Endothelial cell (in vitro differentiated cells): ENCODE measurements around the gene LARGE2. TPM values are rescaled to one million over a fixed set of nuclear protein-coding genes. Genes with fewer than 3 reads are reported as not detected.

Experiments used
- DNase-seq: peaks from one replicate; pipeline ENCODE4 v3.0.0; 2021; ENCODE audit warnings: low spot score
- H3K27ac Mint-ChIP-seq: one replicate; pipeline ENCODE4 v1.8.0; 2021; ENCODE audit warnings: mixed read lengths, inconsistent platforms; ENCODE audit not compliant: unreplicated experiment
- H3K27me3 Mint-ChIP-seq: one replicate; pipeline ENCODE4 v1.8.0; 2021; ENCODE audit warnings: mild to moderate bottlenecking, moderate library complexity, mixed read lengths, inconsistent platforms; ENCODE audit not compliant: unreplicated experiment
- H3K36me3 Mint-ChIP-seq: one replicate; pipeline ENCODE4 v1.8.0; 2021; ENCODE audit warnings: mild to moderate bottlenecking, low read depth, mixed read lengths, inconsistent platforms; ENCODE audit not compliant: unreplicated experiment
- H3K4me1 Mint-ChIP-seq: one replicate; pipeline ENCODE4 v1.8.0; 2021; ENCODE audit warnings: mild to moderate bottlenecking, mixed read lengths, inconsistent platforms; ENCODE audit not compliant: unreplicated experiment
- H3K4me3 Mint-ChIP-seq: one replicate; pipeline ENCODE4 v1.8.0; 2021; ENCODE audit warnings: mild to moderate bottlenecking, mixed read lengths, inconsistent platforms; ENCODE audit not compliant: unreplicated experiment
- H3K9me3 Mint-ChIP-seq: one replicate; pipeline ENCODE4 v1.8.0; 2021; ENCODE audit warnings: mixed read lengths, inconsistent platforms; ENCODE audit not compliant: unreplicated experiment
- CTCF ChIP-seq: fragments of 200-600 bp; sonication (generic); IDR thresholded peaks from one replicate; pipeline ENCODE4 v1.5.0; 2021; ENCODE audit warnings: antibody characterized with exemption; ENCODE audit not compliant: unreplicated experiment
- total RNA-seq: library from RNA; stranded (reverse); fragmentation: NEBNext Ultra II Directional; extraction: Animal tissue kit (Norgen Biotek cat#: 25700); gene quantifications from one replicate; pipeline ENCODE4 v1.2.1, GENCODE V29; 2021; ENCODE audit not compliant: unreplicated experiment

The LARGE2 gene
- total RNA-seq, 1 donor from 2014 or later, result 0.95 TPM

GRCh38 chr11:45889555-45889954, 32.9 kb upstream of the LARGE2 start:
- Mint-ChIP-seq H3K9me3 (no peaks in the 10 kb centered on the region), H3K36me3 (peaks cover 3% of the 10 kb centered on the region), H3K4me3 (no peak overlapping the region), H3K27me3 (peaks cover 18% of the 10 kb centered on the region), H3K27ac (no peak overlapping the region), H3K4me1 (no peaks in the 10 kb centered on the region)
- no peak for TF ChIP-seq CTCF
- DNase-seq, result no peak

DNA sequence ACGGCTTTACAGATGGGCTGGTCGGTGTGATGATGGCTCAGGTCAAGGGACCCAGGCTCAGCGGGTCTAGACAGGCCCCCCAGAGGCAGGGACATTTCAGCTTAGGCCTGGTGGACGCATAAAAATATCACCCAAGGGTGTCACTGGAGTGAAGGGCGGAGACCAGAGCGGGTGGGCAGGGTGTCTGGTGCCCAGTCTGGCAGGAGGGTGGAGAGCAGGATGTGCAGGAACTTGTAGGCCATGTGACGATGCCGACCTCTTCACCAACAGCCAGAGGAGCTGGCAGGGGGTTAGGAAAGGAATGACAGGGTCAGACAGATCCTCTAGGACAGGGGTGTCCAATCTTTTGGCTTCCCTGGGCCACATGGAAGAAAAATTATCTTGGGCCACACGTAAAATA, 32.5 kb upstream of the LARGE2 start:
- H3K4me1 Mint-ChIP-seq, result no peaks in the 10 kb centered on the region
- no peaks in the 10 kb centered on the region for H3K9me3 Mint-ChIP-seq
- no peak for TF ChIP-seq CTCF
- no peak overlapping the region for H3K4me3 Mint-ChIP-seq
- H3K27ac Mint-ChIP-seq, result no peak overlapping the region
- no peak for DNase-seq
- H3K27me3 Mint-ChIP-seq, result peaks cover 16% of the 10 kb centered on the region
- peaks cover 3% of the 10 kb centered on the region for H3K36me3 Mint-ChIP-seq

GRCh38 chr11:45890886-45891550, 31.4 kb upstream of the LARGE2 start:
- Mint-ChIP-seq H3K9me3 (no peaks in the 10 kb centered on the region), H3K36me3 (peaks cover 3% of the 10 kb centered on the region), H3K4me1 (no peaks in the 10 kb centered on the region), H3K27ac (no peak overlapping the region), H3K4me3 (no peak overlapping the region), H3K27me3 (peaks cover 17% of the 10 kb centered on the region)
- no peak for DNase-seq
- no peak for TF ChIP-seq CTCF

- no peak for DNase-seq
- H3K36me3 Mint-ChIP-seq, result peaks cover 3% of the 10 kb centered on the region
- H3K4me3 Mint-ChIP-seq, result no peak overlapping the region
- no peak overlapping the region for H3K27ac Mint-ChIP-seq
- H3K27me3 Mint-ChIP-seq, result peaks cover 18% of the 10 kb centered on the region
- no peaks in the 10 kb centered on the region for H3K9me3 Mint-ChIP-seq
- no peaks in the 10 kb centered on the region for H3K4me1 Mint-ChIP-seq
- TF ChIP-seq CTCF, result no peak
These were observed 29.6 kb upstream of the LARGE2 start for GRCh38 chr11:45892856-45893255.

DNA sequence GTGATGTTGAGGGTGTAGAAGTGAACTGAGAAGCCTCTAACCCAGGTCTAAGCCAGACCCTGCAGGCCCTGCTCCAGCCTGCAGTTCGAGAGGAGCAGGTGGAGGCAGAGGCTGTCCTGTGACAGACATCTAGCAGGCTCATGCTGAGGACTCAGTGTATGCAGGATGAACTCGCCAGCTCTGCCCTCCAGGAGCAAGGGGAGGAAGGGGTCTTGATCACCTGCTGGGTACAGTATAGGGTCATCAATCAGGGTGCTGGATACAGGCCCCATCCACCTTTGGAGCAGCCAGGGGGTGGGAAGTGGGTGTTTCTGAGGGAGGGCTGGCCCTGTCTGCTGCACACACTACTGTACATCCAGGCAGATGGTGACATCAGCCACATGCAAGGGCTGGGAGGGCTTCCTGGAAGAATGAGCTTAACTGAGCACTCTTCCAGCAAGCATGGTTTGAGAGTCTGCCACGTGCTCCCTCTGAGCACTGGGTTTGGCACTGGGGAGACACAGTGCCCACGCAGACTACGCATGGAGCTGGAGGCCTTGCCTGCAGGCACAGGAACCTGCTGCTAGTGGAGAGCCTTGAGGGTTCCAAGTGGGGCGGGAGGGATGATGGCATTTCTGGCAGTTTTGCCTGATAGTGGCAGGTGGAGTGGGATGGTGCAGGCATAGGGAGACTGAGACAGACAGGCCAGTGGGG, 27.8 kb upstream of the LARGE2 start:
- no peaks in the 10 kb centered on the region for H3K4me1 Mint-ChIP-seq
- no peak overlapping the region for H3K4me3 Mint-ChIP-seq
- no peak for TF ChIP-seq CTCF
- H3K27me3 Mint-ChIP-seq, result peaks cover 20% of the 10 kb centered on the region
- DNase-seq, result no peak
- H3K9me3 Mint-ChIP-seq, result no peaks in the 10 kb centered on the region
- H3K36me3 Mint-ChIP-seq, result peaks cover 3% of the 10 kb centered on the region
- H3K27ac Mint-ChIP-seq, result no peak overlapping the region
